PC-9 (cell line): ENCODE data around the gene MPHOSPH9. TPM values are rescaled to one million over a fixed set of nuclear protein-coding genes. Genes with fewer than 3 reads are reported as not detected.
"Not testable (repeated sequence)": the region's sequence is repeated elsewhere in the genome, so short reads cannot be mapped to it uniquely, and the experiment has no call there.

Experiments
- BruUV-seq: library from RNA; stranded (reverse); fragments of 400-500 nt; replicated peaks from 2 replicates; lab custom pipeline; 2021; lab: Mats Ljungman, UMichigan
- CTCF ChIA-PET: fragments of 300-600 bp; sonication (Branson Sonifier 250); formaldehyde crosslinking; loops from one replicate; lab custom pipeline; 2022; ENCODE audit warnings: antibody characterized with exemption; lab: Charles Lee
- POLR2A ChIA-PET: fragments of 300-600 bp; sonication (Branson Sonifier 250); formaldehyde crosslinking; loops from one replicate; lab custom pipeline; 2022; ENCODE audit warnings: antibody characterized with exemption; ENCODE audit not compliant: unreplicated experiment; lab: Charles Lee
- DNase-seq, 2 experiments: peaks; one replicate each; pipeline versions ENCODE4 v3.0.0 to v3.0.0-alpha.2; 2015 to 2022; ENCODE audit warnings: mixed read lengths in 1 of 2
- H2AFZ ChIP-seq: fragments of 200-600 bp; sonication (generic); 2 replicates; pipeline ENCODE4 v1.8.1; 2017; ENCODE audit warnings: antibody characterized with exemption
- H3F3A ChIP-seq: fragments of 200-600 bp; sonication (generic); 2 replicates; pipeline ENCODE4 v1.8.1; 2017; ENCODE audit warnings: antibody characterized with exemption, mild to moderate bottlenecking, low read depth; ENCODE audit not compliant: insufficient read depth
- H3K27ac ChIP-seq: fragments of 200-600 bp; sonication (generic); 2 replicates; pipeline ENCODE4 v1.6.1; 2016; ENCODE audit warnings: mixed run types
- H3K27me3 ChIP-seq: fragments of 200-600 bp; sonication (generic); 2 replicates; pipeline ENCODE4 v1.6.1; 2016; ENCODE audit warnings: low read depth, mixed run types; ENCODE audit not compliant: insufficient read depth
- H3K36me3 ChIP-seq: fragments of 200-600 bp; sonication (generic); 2 replicates; pipeline ENCODE4 v1.6.1; 2016; ENCODE audit warnings: low read depth, mixed run types
- H3K4me1 ChIP-seq: fragments of 200-600 bp; sonication (generic); replicated peaks from 2 replicates; pipeline ENCODE4 v1.6.1; 2016; ENCODE audit warnings: mixed run types; ENCODE audit not compliant: insufficient read depth
- H3K4me2 ChIP-seq: fragments of 200-600 bp; sonication (generic); 2 replicates; pipeline ENCODE4 v1.6.1; 2017; ENCODE audit warnings: mixed run types
- H3K4me3 ChIP-seq: fragments of 200-600 bp; sonication (generic); 2 replicates; pipeline ENCODE4 v1.6.1; 2016; ENCODE audit warnings: mixed run types
- H3K79me2 ChIP-seq: fragments of 200-600 bp; sonication (generic); 2 replicates; pipeline ENCODE4 v1.6.1; 2017; ENCODE audit warnings: low read depth, mixed run types
- H3K9me2 ChIP-seq: fragments of 200-600 bp; sonication (generic); 2 replicates; pipeline ENCODE4 v1.8.1; 2017; ENCODE audit warnings: mild to moderate bottlenecking; ENCODE audit not compliant: insufficient read depth
- H3K9me3 ChIP-seq: fragments of 200-600 bp; sonication (generic); 2 replicates; pipeline ENCODE4 v1.8.1; 2016; ENCODE audit warnings: low read depth; ENCODE audit not compliant: insufficient read depth
- H4K20me1 ChIP-seq: fragments of 200-600 bp; sonication (generic); 2 replicates; pipeline ENCODE4 v1.8.1; 2017; ENCODE audit not compliant: insufficient read depth
- CTCF ChIP-seq: fragments of 200-600 bp; sonication (generic); conservative IDR thresholded peaks from 2 replicates; pipeline ENCODE4 v1.6.1; 2017; ENCODE audit warnings: mixed run types, antibody characterized with exemption, mild to moderate bottlenecking, moderate library complexity
- EZH2 ChIP-seq: fragments of 200-600 bp; sonication (generic); IDR thresholded peaks from 2 replicates; pipeline ENCODE4 v1.8.0; 2017; ENCODE audit warnings: antibody characterized with exemption, low read depth
- intact Hi-C: fragments of 100-400 bp; cut with micrococcal nuclease; formaldehyde crosslinking; loops from one replicate; pipeline ENCODE4 v1.10.0; 2022; ENCODE audit not compliant: unreplicated experiment
- total RNA-seq: library from RNA; stranded (reverse); gene quantifications from 2 replicates; pipeline ENCODE4 v1.2.3, GENCODE V29; 2021

MPHOSPH9 gene
- total RNA-seq, 1 experiment from 2014 or later: 58.5 TPM

DNA sequence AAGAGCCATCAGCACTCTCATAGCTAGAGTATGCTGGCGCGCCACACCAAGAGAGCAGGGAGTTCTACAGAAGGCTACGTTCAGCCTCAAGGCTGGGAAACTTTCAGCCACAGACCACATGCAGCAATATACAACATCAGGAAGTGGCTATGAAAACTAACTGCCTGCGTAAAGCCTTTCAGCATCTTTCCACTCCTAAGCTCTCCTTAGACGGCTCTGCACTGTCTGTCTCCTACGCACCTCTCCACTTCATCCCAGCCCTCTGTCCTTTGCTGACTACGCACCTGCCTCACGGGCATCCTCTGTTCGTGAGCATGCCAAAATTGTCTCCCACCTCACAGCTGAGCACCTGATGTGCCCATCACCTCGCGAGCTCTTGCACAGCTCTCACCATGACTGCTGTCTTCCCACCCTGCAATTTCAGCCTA, 9.7 kb downstream of the MPHOSPH9 start:
- CTCF ChIA-PET: no interaction called here
- POLR2A ChIA-PET: no interaction called here

DNA sequence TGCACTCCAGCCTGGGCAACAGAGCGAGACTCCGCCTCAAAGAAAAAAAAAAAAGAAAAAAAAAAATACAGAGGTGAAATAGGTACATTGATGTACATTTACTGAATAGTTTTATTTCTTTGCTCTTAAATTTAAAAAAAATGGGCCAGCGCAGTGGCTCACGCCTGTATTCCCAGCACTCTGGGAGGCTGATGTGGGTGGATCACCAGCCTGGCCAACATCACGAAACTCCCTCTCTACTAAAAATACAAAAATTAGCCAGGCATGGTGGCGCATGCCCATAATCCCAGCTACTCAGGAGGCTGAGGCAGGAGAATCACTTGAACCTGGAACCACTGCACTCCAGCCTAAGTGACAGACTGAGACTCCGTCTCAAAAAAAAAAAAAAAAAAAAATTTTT, 25.1 kb downstream of the MPHOSPH9 start:
- intact Hi-C loops: not testable (repeated sequence)

More for the DNA sequence above, 9.7 kb downstream of the MPHOSPH9 start:
- Histone ChIP-seq H3K79me2 (no peaks in the 10 kb centered on the region), H3K9me3 (no peaks in the 10 kb centered on the region), H3K27ac (no peak overlapping the region), H3K9me2 (no peaks in the 10 kb centered on the region), H3F3A (no peaks in the 10 kb centered on the region), H3K27me3 (no peaks in the 10 kb centered on the region), H3K4me3 (no peak overlapping the region), H3K4me2 (no peak overlapping the region), H4K20me1 (no peaks in the 10 kb centered on the region), H2AFZ (no peak overlapping the region), H3K36me3 (no peaks in the 10 kb centered on the region; the same call in 1 of the 2 replicates), H3K4me1 (no peaks in the 10 kb centered on the region)
- intact Hi-C loops: no loop called here
- TF ChIP-seq EZH2 (no peak), CTCF (no peak)
- DNase-seq: no peak
- BruUV-seq: no TSS peak

DNA sequence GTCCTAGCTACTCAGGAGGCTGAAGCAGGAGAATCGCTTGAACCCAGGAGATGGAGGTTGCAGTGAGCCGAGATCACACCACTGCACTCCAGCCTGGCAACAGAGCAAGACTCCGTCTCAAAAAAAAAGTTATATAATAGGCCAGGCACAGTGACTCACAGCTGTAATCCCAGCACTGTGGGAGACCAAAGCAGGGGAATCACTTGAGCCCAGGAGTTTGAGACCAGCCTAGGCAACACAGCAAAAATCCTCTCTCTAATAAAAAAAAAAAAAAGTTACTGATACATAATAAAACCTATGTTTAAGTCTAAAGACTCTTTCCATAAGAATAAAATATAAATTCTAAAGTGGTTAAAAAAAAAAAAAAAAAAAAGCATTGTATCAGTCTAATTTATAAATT, 26.1 kb downstream of the MPHOSPH9 start:
- H3K27ac ChIP-seq, H3K9me2 ChIP-seq, DNase-seq, CTCF ChIA-PET, H2AFZ ChIP-seq, H3K4me3 ChIP-seq, H4K20me1 ChIP-seq, H3K4me2 ChIP-seq, BruUV-seq, POLR2A ChIA-PET, H3F3A ChIP-seq, H3K79me2 ChIP-seq, H3K4me1 ChIP-seq, H3K9me3 ChIP-seq, H3K27me3 ChIP-seq, intact Hi-C loops: not testable (repeated sequence)
- peaks cover 11% of the 10 kb centered on the region; the same call in 1 of the 2 replicates for H3K36me3 ChIP-seq

More for the DNA sequence above, 25.1 kb downstream of the MPHOSPH9 start:
- H3K36me3 ChIP-seq, DNase-seq, H3K79me2 ChIP-seq, CTCF ChIA-PET, POLR2A ChIA-PET, H4K20me1 ChIP-seq, H3K9me2 ChIP-seq, H3K9me3 ChIP-seq, H3K4me2 ChIP-seq, H2AFZ ChIP-seq, H3K27me3 ChIP-seq, H3F3A ChIP-seq, H3K4me3 ChIP-seq, H3K27ac ChIP-seq, H3K4me1 ChIP-seq, BruUV-seq: not testable (repeated sequence)

- Histone ChIP-seq H4K20me1 (no peaks in the 10 kb centered on the region), H3K79me2 (no peaks in the 10 kb centered on the region), H3K9me2 (no peaks in the 10 kb centered on the region), H3K4me2 (no peak overlapping the region), H3K36me3 (peaks cover 11% of the 10 kb centered on the region; the same call in 1 of the 2 replicates), H3F3A (no peaks in the 10 kb centered on the region), H2AFZ (no peak overlapping the region), H3K27ac (no peak overlapping the region), H3K4me3 (no peak overlapping the region), H3K27me3 (no peaks in the 10 kb centered on the region), H3K4me1 (no peaks in the 10 kb centered on the region), H3K9me3 (no peaks in the 10 kb centered on the region)
- no TSS peak for BruUV-seq
- ChIA-PET CTCF (no interaction called here), POLR2A (no interaction called here)
- intact Hi-C loops: no loop called here
- TF ChIP-seq CTCF (no peak), EZH2 (no peak)
- DNase-seq: no peak
Observed at GRCh38 chr12:123200414-123200813, 32.5 kb downstream of the MPHOSPH9 start.
